ENCODE results near the gene KCNE2.
A peak's percentile ranks its signal among the peaks of the same experiment; 100 is the strongest.

The KCNE2 gene

DNA sequence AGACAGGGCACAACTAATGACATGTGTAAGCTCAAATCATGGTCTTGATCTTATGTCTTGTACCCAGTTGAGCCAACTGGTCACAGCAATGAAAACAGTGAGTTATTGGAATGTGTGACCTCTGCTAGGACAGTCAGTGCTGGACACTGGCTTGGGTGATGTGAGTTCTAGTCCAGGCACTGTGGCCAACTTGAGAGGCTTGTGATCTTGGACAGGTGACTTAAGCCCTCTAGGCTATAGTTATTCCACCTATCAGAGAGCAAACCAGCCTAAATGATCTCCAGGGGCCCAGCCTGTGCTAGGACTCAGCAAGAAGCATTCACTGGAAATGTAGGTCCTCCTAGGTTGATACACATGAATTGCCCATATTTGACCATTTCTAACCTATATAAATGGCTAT is 1.1 kb downstream of the KCNE2 start:
- no peaks in the 10 kb centered on the region for H3K79me2 ChIP-seq (ENCODE audit: insufficient read depth, low read length)
- no peaks in the 10 kb centered on the region for H3K9me3 ChIP-seq (ENCODE audit: insufficient read depth, low read depth, low read length)
- no peak overlapping the region for H3K4me2 ChIP-seq (ENCODE audit: low read depth, low read length, poor library complexity, severe bottlenecking)
- H3K4me1 ChIP-seq (ENCODE audit: insufficient read depth, low read length, poor library complexity, severe bottlenecking) = no peaks in the 10 kb centered on the region
- H3K9ac ChIP-seq (ENCODE audit: low read depth, low read length, poor library complexity, severe bottlenecking) = no peak overlapping the region
- H3K9me2 ChIP-seq (replicated peaks; ENCODE audit: low read depth, low read length) = no peaks in the 10 kb centered on the region
- no peaks in the 10 kb centered on the region for H3F3A ChIP-seq (ENCODE audit: low read depth)
- no peaks in the 10 kb centered on the region for H4K20me1 ChIP-seq (ENCODE audit: insufficient read depth, low read length, poor library complexity, severe bottlenecking)
- TF ChIP-seq CTCF (conservative IDR thresholded peaks at IDR 0.05; ENCODE audit: low read length) (no peak), EZH2phosphoT487 (IDR thresholded peaks at IDR 0.05; ENCODE audit: borderline replicate concordance) (no peak)
- H3K36me3 ChIP-seq (ENCODE audit: insufficient read depth, low read length) = no peaks in the 10 kb centered on the region
- no peaks in the 10 kb centered on the region for H3K27me3 ChIP-seq (ENCODE audit: insufficient read depth, low read length, poor library complexity, severe bottlenecking)
- no peak overlapping the region for H2AFZ ChIP-seq (ENCODE audit: low read length)
- no peak overlapping the region for H3K4me3 ChIP-seq (ENCODE audit: low read length, poor library complexity, severe bottlenecking)

DNA sequence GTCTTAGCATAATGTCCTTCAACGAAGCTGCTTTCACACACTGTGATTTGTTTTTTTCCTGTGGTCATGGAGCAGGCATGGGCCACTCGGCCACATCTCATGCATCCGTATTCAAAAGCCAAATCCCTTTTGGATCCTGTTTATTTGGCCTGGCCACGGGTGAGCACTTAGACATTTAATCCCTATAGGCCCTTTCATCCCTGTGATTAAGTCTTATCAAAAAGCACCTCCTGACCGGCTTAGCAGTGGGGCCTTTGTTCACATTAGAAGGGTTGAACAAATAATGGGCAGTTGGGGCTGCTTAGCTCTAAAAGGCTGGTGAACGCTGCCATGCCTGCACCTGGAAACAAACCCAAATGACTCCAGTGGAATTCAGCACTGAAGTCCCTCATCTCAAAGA is 2.0 kb downstream of the KCNE2 start:
- H3K27me3 ChIP-seq (ENCODE audit: insufficient read depth, low read length, poor library complexity, severe bottlenecking) = no peaks in the 10 kb centered on the region
- no peak overlapping the region for H3K9ac ChIP-seq (ENCODE audit: low read depth, low read length, poor library complexity, severe bottlenecking)
- no peaks in the 10 kb centered on the region for H4K20me1 ChIP-seq (ENCODE audit: insufficient read depth, low read length, poor library complexity, severe bottlenecking)
- H3K4me1 ChIP-seq (ENCODE audit: insufficient read depth, low read length, poor library complexity, severe bottlenecking) = no peaks in the 10 kb centered on the region
- TF ChIP-seq CTCF (conservative IDR thresholded peaks at IDR 0.05; ENCODE audit: low read length) (no peak), EZH2phosphoT487 (IDR thresholded peaks at IDR 0.05; ENCODE audit: borderline replicate concordance) (no peak)
- no peak overlapping the region for H2AFZ ChIP-seq (ENCODE audit: low read length)
- no peaks in the 10 kb centered on the region for H3F3A ChIP-seq (ENCODE audit: low read depth)
- no peak overlapping the region for H3K4me3 ChIP-seq (ENCODE audit: low read length, poor library complexity, severe bottlenecking)
- H3K4me2 ChIP-seq (ENCODE audit: low read depth, low read length, poor library complexity, severe bottlenecking) = no peak overlapping the region
- no peaks in the 10 kb centered on the region for H3K79me2 ChIP-seq (ENCODE audit: insufficient read depth, low read length)
- no peaks in the 10 kb centered on the region for H3K36me3 ChIP-seq (ENCODE audit: insufficient read depth, low read length)
- no peaks in the 10 kb centered on the region for H3K9me2 ChIP-seq (replicated peaks; ENCODE audit: low read depth, low read length)
- H3K9me3 ChIP-seq (ENCODE audit: insufficient read depth, low read depth, low read length) = no peaks in the 10 kb centered on the region

DNA sequence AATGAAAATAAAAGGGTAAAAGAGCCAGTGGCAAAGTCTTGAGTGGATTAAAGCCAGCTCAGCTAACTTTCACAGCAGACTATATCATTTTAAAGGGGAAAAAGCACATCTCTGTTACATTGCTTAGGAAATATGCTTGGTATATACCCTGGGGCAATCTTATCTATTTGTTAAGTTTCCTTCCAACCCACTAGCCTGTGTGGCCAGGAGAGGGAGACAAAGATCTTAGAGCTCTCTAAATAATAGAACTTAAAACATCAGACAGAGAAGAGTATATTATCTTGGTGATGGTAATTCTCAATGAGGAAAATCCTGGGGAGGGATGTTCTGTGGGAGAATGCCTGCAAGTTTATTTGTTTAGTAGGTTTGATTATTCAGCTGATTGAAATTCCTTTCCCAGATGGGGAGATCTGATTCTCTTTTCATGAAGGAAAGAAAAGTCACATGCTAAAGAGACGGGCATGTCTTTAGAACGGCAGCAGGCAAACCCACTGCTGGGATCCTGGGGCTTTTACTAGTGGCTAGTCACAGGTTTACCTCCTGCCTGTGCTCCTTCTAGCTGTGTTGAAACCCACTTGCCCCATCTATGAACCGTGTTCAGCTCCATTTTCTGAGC is 3.6 kb downstream of the KCNE2 start:
- Histone ChIP-seq H3K4me1 (ENCODE audit: insufficient read depth, low read length, poor library complexity, severe bottlenecking) (no peaks in the 10 kb centered on the region), H3K79me2 (ENCODE audit: insufficient read depth, low read length) (no peaks in the 10 kb centered on the region), H3K4me3 (ENCODE audit: low read length, poor library complexity, severe bottlenecking) (no peak overlapping the region), H3K9me2 (replicated peaks; ENCODE audit: low read depth, low read length) (no peaks in the 10 kb centered on the region), H3K27me3 (ENCODE audit: insufficient read depth, low read length, poor library complexity, severe bottlenecking) (no peaks in the 10 kb centered on the region), H2AFZ (ENCODE audit: low read length) (0 out of 2 replicates have a peak overlapping the region, but pooled peaks have one; percentile 30), H3K4me2 (ENCODE audit: low read depth, low read length, poor library complexity, severe bottlenecking) (no peak overlapping the region), H3K9me3 (ENCODE audit: insufficient read depth, low read depth, low read length) (no peaks in the 10 kb centered on the region), H3K9ac (ENCODE audit: low read depth, low read length, poor library complexity, severe bottlenecking) (no peak overlapping the region), H3F3A (ENCODE audit: low read depth) (no peaks in the 10 kb centered on the region), H3K36me3 (ENCODE audit: insufficient read depth, low read length) (no peaks in the 10 kb centered on the region), H4K20me1 (ENCODE audit: insufficient read depth, low read length, poor library complexity, severe bottlenecking) (no peaks in the 10 kb centered on the region)
- no peak for TF ChIP-seq EZH2phosphoT487 (IDR thresholded peaks at IDR 0.05; ENCODE audit: borderline replicate concordance)
- TF ChIP-seq CTCF (conservative IDR thresholded peaks at IDR 0.05; ENCODE audit: low read length) = peak; percentile 83

Data from Loucy (cell line).